ENCODE data around the gene ABHD12. TPM values are rescaled to one million over a fixed set of nuclear protein-coding genes. Genes with fewer than 3 reads are reported as not detected.
A peak's percentile ranks its signal among the peaks of the same experiment; 100 is the strongest.

The ABHD12 gene
- total and polyA plus RNA-seq, 12 donors: 17.6 to 95.8 (median 54.1) TPM

GRCh38 chr20:25317351-25318075, 73.1 kb downstream of the ABHD12 start:
- WGBS, 4 donors: 75 to 81% (median 80%) methylated on average over 17 of the region's 17 CpGs
- intact Hi-C loops (cut with DNase I): no loop called here
- Histone ChIP-seq H3K4me1 (replicated peaks in 1 of 2) (peaks cover 4 to 7% of the 10 kb centered on the region in 2 donors), H3K36me3 (replicated peaks in 1 of 2) (peaks cover 0 to 6% of the 10 kb centered on the region in 2 donors), H3K27me3 (no peaks in the 10 kb centered on the region), H3K4me3 (no peak overlapping the region), H3K27ac (peak overlapping the region in 2 of 5 donors; percentile 17 to 56), H3K9me3 (replicated peaks in 1 of 3) (no peaks in the 10 kb centered on the region)
- TF ChIP-seq POLR2A (IDR thresholded peaks at IDR 0.05): no peak
- TF ChIP-seq, protein P1, sequence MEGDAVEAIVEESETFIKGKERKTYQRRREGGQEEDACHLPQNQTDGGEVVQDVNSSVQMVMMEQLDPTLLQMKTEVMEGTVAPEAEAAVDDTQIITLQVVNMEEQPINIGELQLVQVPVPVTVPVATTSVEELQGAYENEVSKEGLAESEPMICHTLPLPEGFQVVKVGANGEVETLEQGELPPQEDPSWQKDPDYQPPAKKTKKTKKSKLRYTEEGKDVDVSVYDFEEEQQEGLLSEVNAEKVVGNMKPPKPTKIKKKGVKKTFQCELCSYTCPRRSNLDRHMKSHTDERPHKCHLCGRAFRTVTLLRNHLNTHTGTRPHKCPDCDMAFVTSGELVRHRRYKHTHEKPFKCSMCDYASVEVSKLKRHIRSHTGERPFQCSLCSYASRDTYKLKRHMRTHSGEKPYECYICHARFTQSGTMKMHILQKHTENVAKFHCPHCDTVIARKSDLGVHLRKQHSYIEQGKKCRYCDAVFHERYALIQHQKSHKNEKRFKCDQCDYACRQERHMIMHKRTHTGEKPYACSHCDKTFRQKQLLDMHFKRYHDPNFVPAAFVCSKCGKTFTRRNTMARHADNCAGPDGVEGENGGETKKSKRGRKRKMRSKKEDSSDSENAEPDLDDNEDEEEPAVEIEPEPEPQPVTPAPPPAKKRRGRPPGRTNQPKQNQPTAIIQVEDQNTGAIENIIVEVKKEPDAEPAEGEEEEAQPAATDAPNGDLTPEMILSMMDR (IDR thresholded peaks at IDR 0.05): no peak
- DNase-seq: peak in 4 of 7 donors; percentile 10 to 48 (median 18)

- DNase-seq: peak in 4 of 7 donors; percentile 12 to 35 (median 15)
- Histone ChIP-seq H3K27me3 (no peaks in the 10 kb centered on the region), H3K27ac (no peak overlapping the region), H3K4me3 (no peak overlapping the region), H3K9me3 (replicated peaks in 1 of 3) (no peaks in the 10 kb centered on the region), H3K4me1 (replicated peaks in 1 of 2) (peaks cover 4 to 7% of the 10 kb centered on the region in 2 donors), H3K36me3 (replicated peaks in 1 of 2) (no peaks in the 10 kb centered on the region)
- 96 to 100% (median 98%) methylated on average over 11 of the region's 11 CpGs for WGBS, 4 donors
- TF ChIP-seq, protein P1 (IDR thresholded peaks at IDR 0.05): no peak
- no peak for TF ChIP-seq POLR2A (IDR thresholded peaks at IDR 0.05)
- intact Hi-C loops (cut with DNase I): no loop called here
Observed at GRCh38 chr20:25316506-25317190, 74.0 kb downstream of the ABHD12 start.

DNA sequence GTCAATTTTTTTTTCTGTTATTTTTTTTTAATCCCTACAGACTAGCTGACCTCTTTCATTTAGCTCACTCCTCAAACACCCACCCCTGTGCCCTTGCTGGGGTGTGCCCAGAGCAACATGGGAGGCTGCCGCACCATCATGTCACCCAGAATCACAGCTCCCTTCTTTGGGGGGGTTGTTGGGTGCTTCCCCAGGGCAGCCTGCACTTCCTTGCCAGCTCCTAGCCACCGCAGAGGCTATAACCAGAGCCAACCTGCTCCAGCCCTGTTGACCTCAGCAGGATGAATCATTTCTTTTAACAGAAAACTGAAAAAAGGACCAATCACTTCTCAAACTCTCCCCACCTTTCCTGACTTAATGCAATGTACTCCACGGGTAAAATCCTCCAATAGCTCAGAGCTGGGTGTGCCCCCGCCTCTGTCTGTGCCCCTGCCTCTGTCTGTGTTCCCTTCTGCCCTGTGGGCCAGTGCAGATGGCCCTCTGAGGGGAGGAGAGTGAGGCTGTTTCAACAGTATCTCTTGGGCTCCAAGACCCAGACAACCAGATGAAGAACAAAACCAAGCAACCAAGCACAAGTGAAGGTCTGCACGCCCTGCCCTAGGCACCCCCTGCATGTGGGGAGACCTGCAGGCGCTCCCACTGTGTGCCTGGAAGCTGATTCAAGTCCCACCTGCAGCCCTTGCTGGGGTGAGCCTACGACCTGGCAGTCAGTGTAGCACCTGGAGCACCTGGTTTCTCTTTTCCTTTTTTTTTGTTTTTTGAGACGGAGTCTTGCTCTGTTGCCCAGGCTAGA, 75.0 kb downstream of the ABHD12 start:
- intact Hi-C loops (cut with DNase I): no loop called here
- Histone ChIP-seq H3K4me1 (replicated peaks in 1 of 2) (peaks cover 14 to 17% of the 10 kb centered on the region in 2 donors), H3K27me3 (no peaks in the 10 kb centered on the region), H3K4me3 (no peak overlapping the region), H3K27ac (peak overlapping the region in 1 of 5 donors; percentile 47), H3K9me3 (replicated peaks in 1 of 3) (no peaks in the 10 kb centered on the region), H3K36me3 (replicated peaks in 1 of 2) (no peaks in the 10 kb centered on the region)
- DNase-seq: peak in 5 of 7 donors; percentile 24 to 64 (median 51)
- 67 to 76% (median 73%) methylated on average over 8 of the region's 8 CpGs for WGBS, 4 donors
- TF ChIP-seq POLR2A (IDR thresholded peaks at IDR 0.05): no peak
- TF ChIP-seq, protein P1 (IDR thresholded peaks at IDR 0.05): no peak
